Smooth muscle cell (in vitro differentiated cells): ENCODE measurements around the gene TRHDE. TPM values are rescaled to one million over a fixed set of nuclear protein-coding genes. Genes with fewer than 3 reads are reported as not detected.
"Not testable (repeated sequence)": the region's sequence is repeated elsewhere in the genome, so short reads cannot be mapped to it uniquely, and the experiment has no call there.

ENCODE experiments used
- DNase-seq: peaks from one replicate; lab custom pipeline; 2025; ENCODE audit not compliant: unreplicated experiment; lab: John Stamatoyannopoulos, UW
- H2AFZ ChIP-seq: fragments of 200-600 bp; sonication (generic); 2 replicates; pipeline ENCODE4 v1.6.0; 2016; ENCODE audit warnings: antibody characterized with exemption, low read depth, mild to moderate bottlenecking
- H3F3A ChIP-seq: fragments of 200-600 bp; sonication (generic); 2 replicates; pipeline ENCODE4 v1.6.0; 2017; ENCODE audit warnings: antibody characterized with exemption, low read depth
- H3K27ac ChIP-seq: fragments of 200-600 bp; sonication (generic); 2 replicates; pipeline ENCODE4 v1.5.1; 2016; ENCODE audit warnings: low read depth, mild to moderate bottlenecking
- H3K27me3 ChIP-seq: fragments of 200-600 bp; sonication (generic); 2 replicates; pipeline ENCODE4 v1.6.1; 2016; ENCODE audit warnings: low read depth, mild to moderate bottlenecking
- H3K36me3 ChIP-seq: fragments of 200-600 bp; sonication (generic); 2 replicates; pipeline ENCODE4 v1.5.1; 2016; ENCODE audit warnings: low read depth
- H3K4me1 ChIP-seq: fragments of 200-600 bp; sonication (generic); 2 replicates; pipeline ENCODE4 v1.5.1; 2016; ENCODE audit warnings: low read depth
- H3K4me2 ChIP-seq: fragments of 200-600 bp; sonication (generic); 2 replicates; pipeline ENCODE4 v1.6.0; 2016; ENCODE audit warnings: mild to moderate bottlenecking
- H3K4me3 ChIP-seq: fragments of 200-600 bp; sonication (generic); 2 replicates; pipeline ENCODE4 v1.5.1; 2016; ENCODE audit warnings: mild to moderate bottlenecking
- H3K79me2 ChIP-seq: fragments of 200-600 bp; sonication (generic); 2 replicates; pipeline ENCODE4 v1.6.0; 2016; ENCODE audit warnings: low read depth, mild to moderate bottlenecking
- H3K9ac ChIP-seq: fragments of 200-600 bp; sonication (generic); 2 replicates; pipeline ENCODE4 v1.6.0; 2016; ENCODE audit warnings: low read depth
- H3K9me3 ChIP-seq: fragments of 200-600 bp; sonication (generic); replicated peaks from 2 replicates; pipeline ENCODE4 v1.5.1; 2016; ENCODE audit warnings: low read depth
- H4K20me1 ChIP-seq: fragments of 200-600 bp; sonication (generic); 2 replicates; pipeline ENCODE4 v1.6.0; 2016; ENCODE audit warnings: low read depth
- CTCF ChIP-seq: fragments of 200-600 bp; sonication (generic); IDR thresholded peaks from 2 replicates; pipeline ENCODE4 v1.5.1; 2017; ENCODE audit warnings: borderline replicate concordance, mild to moderate bottlenecking, antibody characterized with exemption; ENCODE audit not compliant: insufficient read depth, poor library complexity, severe bottlenecking
- WGBS: methylation state at CpG from one replicate; pipeline ENCODE4 v1.1.7; 2016; ENCODE audit warnings: low lambda C conversion rate; 5-methylcytosine and 5-hydroxymethylcytosine counted together
- polyA plus RNA-seq: library from polyadenylated mRNA; unstranded; fragments of >200 nt; fragmentation: Nextera tagmentation; extraction: Ambion mirVana; gene quantifications from 2 replicates; pipeline ENCODE4 v1.2.1, GENCODE V29; 2016
- total RNA-seq: library from RNA; depleted of rRNA; stranded (reverse); fragments of >200 nt; gene quantifications from 2 replicates; pipeline ENCODE4 v1.2.3, GENCODE V29; 2014

TRHDE gene
- total and polyA plus RNA-seq, 2 experiments from 2014 or later: 0.32 to 0.81 TPM

DNA sequence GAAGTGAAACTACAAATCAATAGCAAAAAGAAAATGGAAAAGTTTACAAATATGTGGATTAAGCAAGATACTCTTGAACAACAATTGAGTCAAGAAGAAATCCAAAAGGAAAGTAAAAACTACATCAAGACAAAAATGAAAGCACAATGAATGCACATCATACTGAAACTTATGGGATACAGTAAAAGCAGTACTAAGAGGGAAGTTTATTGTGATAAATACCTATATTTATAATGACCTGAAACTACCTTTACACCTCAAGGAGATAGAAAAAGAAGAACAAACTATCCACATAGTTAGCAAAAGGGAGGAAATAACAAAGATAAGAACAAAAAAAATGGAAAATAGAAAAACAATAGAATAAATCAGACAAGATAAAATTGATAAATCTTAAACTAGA lies 375.0 kb downstream of the TRHDE start:
- no peak overlapping the region for H3K4me2 ChIP-seq
- H3K79me2 ChIP-seq: no peaks in the 10 kb centered on the region
- H3K27me3 ChIP-seq: no peaks in the 10 kb centered on the region
- no peak for DNase-seq
- no peaks in the 10 kb centered on the region for H3K36me3 ChIP-seq
- no peaks in the 10 kb centered on the region for H3K9me3 ChIP-seq
- no peaks in the 10 kb centered on the region for H4K20me1 ChIP-seq
- no peak overlapping the region for H3K27ac ChIP-seq
- H3F3A ChIP-seq: no peaks in the 10 kb centered on the region
- H3K4me1 ChIP-seq: no peaks in the 10 kb centered on the region
- TF ChIP-seq CTCF: no peak
- no peak overlapping the region for H3K4me3 ChIP-seq
- H3K9ac ChIP-seq: no peak overlapping the region
- no peak overlapping the region for H2AFZ ChIP-seq

DNA sequence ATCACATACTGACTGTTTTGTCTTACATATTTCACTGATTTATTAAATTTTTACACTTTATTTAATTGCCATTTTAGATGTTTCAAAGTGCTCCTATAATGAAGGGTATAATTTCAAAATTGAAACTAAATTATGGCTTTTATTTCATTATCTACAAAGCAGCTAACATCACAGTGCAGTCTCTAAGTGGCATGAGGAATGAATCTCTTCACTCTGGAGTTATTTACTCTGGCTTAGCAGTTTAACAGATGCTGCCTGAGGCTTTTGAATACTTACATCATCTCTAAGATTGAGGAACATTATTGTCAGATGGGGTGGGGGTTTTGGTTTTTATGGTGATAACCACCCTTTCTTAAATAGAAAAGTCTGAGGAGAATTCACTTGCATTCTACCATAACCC lies 386.4 kb downstream of the TRHDE start:
- no peaks in the 10 kb centered on the region for H4K20me1 ChIP-seq
- TF ChIP-seq CTCF: no peak
- H3K4me1 ChIP-seq: no peaks in the 10 kb centered on the region
- H3K4me2 ChIP-seq: no peak overlapping the region
- no peaks in the 10 kb centered on the region for H3K27me3 ChIP-seq
- no peak overlapping the region for H3K9ac ChIP-seq
- H3K79me2 ChIP-seq: no peaks in the 10 kb centered on the region
- H3F3A ChIP-seq: no peaks in the 10 kb centered on the region
- H3K4me3 ChIP-seq: no peak overlapping the region
- H2AFZ ChIP-seq: no peak overlapping the region
- no peaks in the 10 kb centered on the region for H3K36me3 ChIP-seq
- no peaks in the 10 kb centered on the region for H3K9me3 ChIP-seq
- no peak for DNase-seq
- no peak overlapping the region for H3K27ac ChIP-seq

DNA sequence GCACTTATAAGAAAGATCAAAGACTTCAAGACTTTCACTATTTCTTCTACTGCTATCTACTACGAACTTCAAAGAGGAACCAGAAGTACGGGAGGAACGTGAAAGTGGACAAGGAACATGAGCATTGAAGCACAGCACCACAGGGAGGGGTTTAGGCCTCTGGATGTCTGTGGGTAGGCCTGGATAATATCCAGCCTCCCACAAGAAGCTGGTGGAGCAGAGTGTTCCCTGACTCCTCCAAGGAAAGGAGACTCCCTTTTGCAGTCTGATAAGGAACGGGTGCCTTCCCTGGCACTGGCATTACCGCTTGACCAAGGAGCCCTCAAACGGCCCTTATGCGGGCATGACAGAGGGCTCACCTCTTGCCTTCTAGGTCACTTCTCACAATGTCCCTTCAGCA lies 388.0 kb downstream of the TRHDE start:
- not testable (repeated sequence) for H4K20me1 ChIP-seq, H3K27me3 ChIP-seq, H3K9me3 ChIP-seq, H3K4me2 ChIP-seq, H3K36me3 ChIP-seq, DNase-seq, H3F3A ChIP-seq, H3K9ac ChIP-seq, H3K4me3 ChIP-seq, H2AFZ ChIP-seq, H3K4me1 ChIP-seq, H3K27ac ChIP-seq, H3K79me2 ChIP-seq
- 81% methylated on average over 7 of the region's 7 CpGs for WGBS

- no peaks in the 10 kb centered on the region for H3K27me3 ChIP-seq
- H3K4me1 ChIP-seq: peaks cover 11% of the 10 kb centered on the region
- DNase-seq: no peak
- TF ChIP-seq CTCF: no peak
- no peak overlapping the region for H3K9ac ChIP-seq
- no peaks in the 10 kb centered on the region for H3K9me3 ChIP-seq
- no peak overlapping the region for H3K27ac ChIP-seq
- H4K20me1 ChIP-seq: no peaks in the 10 kb centered on the region
- no peaks in the 10 kb centered on the region for H3F3A ChIP-seq
- no peak overlapping the region for H2AFZ ChIP-seq
- no peak overlapping the region for H3K4me3 ChIP-seq
- H3K79me2 ChIP-seq: no peaks in the 10 kb centered on the region
- no peak overlapping the region for H3K4me2 ChIP-seq
- WGBS: 97% methylated on average over 4 of the region's 4 CpGs
- H3K36me3 ChIP-seq: no peaks in the 10 kb centered on the region
Observed at GRCh38 chr12:72673853-72674252, 401.7 kb downstream of the TRHDE start.
